Measurements from ENCODE around the gene THEMIS. TPM values are rescaled to one million over a fixed set of nuclear protein-coding genes. Genes with fewer than 3 reads are reported as not detected.
"Not testable (repeated sequence)": the region's sequence is repeated elsewhere in the genome, so short reads cannot be mapped to it uniquely, and the experiment has no call there.

Gene THEMIS
- total RNA-seq, 1 donor from 2014 or later: 0.41 TPM

DNA sequence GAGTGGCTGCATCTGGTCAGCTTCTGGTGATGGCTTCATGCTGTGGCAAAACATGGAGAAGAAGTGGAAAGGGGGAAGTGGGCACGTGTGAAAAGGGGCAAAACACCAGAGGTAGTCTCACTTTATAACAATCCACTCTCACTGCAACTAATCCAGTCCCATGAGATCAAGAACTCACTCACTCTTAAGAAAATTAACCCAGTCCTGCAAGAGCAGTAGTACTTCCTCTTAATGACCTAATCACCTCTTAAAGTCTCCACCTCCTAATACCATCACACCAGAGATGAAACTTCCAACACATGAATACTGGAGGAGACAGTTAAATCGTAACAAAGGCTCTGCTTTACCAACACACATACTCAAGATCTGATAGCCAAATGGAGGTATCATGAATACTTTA is 152.6 kb downstream of the THEMIS start:
- FAIRE-seq (no peak), DNase-seq (ENCODE audit: low spot score in 2 of 2) (no peak)

DNA sequence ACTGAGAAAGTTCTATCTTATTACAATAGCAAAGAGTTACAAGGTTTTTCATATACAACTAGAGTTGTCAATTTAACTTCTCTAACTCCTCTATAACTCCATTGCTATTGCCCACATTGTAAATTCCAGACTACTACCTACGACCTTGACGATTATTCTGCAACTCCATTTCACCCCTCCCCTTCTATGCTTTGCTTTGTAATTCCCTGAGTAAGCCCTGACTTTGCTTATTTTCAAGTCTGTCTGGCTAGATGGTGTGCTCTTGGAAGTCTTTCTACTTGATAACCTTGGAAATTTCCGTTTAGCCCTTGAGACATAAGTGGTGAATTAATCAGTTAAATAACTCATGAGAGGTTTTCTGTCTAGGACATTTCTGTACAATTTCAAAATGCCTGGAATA is 162.4 kb downstream of the THEMIS start:
- DNase-seq (ENCODE audit: low spot score in 2 of 2) (no peak), FAIRE-seq (no peak)

DNA sequence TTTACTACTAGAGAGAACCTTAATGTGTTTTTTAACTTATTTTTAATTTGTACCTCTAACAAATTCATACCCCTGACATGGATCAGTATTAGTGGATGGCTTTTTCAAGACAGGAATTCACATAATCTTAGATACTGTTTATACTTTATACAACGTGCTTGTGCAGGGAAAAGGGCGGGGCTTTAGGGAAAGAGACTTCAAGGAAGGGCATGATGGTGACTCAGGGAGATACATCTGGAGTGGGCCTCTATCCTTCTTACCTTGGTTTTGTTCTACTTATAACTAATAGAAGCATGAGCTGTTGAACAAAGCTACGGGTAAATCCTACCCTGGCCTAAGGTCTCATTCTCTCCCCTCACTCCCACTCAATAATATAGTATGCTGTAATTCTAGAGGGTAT is 163.1 kb downstream of the THEMIS start:
- FAIRE-seq: no peak

DNA sequence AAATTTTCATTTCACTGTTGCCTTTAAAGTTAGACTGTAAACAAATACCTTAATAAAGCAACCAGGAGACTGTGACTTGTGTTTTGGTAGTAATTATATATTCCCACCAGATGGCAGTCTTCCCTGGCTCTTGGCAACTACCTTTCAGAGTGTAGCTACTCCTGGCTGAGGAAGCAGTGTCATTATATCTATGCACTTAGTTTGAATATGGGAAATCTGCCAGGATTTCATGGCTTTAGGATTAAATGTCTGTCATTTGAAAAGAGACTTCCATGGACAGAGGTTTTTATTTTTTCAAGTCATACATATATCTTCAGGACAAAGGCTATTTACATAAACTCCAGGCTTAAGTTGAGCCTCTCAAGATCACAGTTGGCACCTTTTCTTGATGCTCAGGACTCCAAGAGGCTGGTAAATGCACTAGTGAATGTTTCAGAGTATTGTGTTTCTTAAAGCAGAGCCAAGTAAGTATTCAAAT is 163.8 kb downstream of the THEMIS start:
- FAIRE-seq: peak; percentile 86
- peak; percentile 3 to 30 for DNase-seq (ENCODE audit: low spot score in 2 of 2)

More for the DNA sequence above, 163.1 kb downstream of the THEMIS start:
- DNase-seq (ENCODE audit: low spot score in 2 of 2): no peak

DNA sequence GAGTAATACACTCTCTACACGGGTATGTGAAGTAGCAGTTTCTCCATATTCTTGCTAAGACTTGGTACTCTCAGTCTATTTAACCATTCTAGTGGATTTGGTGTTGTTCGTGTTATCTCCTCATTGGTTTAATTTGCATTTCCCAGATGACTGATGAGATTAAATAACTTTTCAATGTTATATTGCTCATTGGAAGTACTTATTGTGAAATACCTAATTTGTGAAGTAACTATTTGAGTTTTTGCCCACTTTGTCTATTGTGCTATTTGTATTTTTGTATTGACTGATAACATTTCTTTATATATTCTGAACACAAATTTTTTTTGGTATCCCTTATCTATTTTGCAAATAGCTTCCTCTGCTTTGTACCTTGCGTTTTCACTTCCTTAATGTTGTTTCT is 167.9 kb downstream of the THEMIS start:
- FAIRE-seq (no peak), DNase-seq (ENCODE audit: low spot score in 2 of 2) (no peak)

DNA sequence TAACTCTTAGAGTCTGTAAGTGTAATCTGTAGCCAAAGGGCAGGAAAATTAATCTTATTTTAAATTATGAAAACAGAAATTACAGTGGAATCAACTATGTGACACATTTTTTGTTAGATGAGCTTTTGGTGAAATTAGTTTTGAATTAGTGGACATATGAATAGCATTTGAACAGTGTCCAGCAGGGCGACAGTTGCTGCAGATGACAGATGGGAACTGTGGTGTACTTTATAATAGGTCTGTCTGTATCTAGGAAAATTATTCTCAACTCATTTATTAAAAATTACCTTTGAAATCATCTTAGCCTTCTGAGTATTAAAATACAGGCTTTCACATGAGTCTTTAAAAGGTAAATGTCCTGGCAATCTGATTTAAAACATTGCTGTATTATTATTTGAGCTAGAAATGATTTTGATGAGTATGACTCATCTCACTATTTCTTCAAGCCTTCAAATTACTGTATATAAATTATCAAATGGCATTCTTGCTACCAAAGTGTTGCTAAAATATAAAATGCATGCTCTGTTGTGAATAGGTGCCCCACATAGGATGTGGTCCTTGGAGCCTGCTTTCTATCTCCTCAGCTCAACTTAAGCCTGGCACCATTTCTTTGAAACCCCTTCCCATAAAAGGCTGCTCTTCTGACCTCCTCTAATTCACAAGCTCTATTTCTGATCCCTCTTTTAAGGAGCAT is 173.5 kb downstream of the THEMIS start:
- DNase-seq (ENCODE audit: low spot score in 2 of 2): no peak
- FAIRE-seq: no peak

DNA sequence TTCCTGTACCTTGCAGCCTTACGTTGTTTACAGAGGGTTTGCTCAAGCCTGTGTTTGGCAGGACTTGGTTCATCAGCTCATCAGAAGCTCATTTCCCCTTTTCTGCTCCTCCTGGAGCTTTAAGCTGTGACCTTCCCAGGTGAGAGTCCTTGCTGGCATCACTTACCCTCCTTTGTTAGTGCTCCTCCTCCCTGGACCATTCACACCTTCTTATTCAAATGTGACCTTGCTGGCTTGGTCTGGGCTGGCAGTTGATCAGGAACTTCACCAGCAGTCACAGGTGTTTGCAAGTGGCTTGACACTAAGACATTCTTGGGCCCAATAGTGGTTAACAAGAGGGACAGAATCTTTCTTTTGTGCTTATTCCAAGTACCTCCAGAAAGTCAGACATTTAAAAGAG is 175.0 kb downstream of the THEMIS start:
- DNase-seq (ENCODE audit: low spot score in 2 of 2): no peak

DNA sequence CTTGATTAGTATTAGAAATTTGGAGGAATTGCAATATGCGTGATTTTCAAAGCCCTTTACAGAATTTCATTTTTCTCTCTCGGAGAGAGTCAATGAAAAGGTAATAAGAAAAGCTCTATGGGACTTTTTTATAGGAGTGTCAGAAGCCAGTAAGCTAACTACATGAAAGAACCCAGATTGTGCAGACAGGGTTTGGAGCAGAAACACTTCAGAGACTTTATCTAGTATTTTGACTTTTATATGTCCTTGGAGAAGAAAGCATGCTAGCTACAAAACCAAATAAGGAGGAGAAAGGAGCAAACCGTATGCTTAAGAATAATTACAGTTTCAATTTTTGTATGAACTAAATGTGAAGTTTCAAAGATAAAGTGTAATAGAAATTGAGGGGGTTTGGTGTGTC is 182.2 kb downstream of the THEMIS start:
- FAIRE-seq (no peak), DNase-seq (ENCODE audit: low spot score in 2 of 2) (no peak)

More for the DNA sequence above, 175.0 kb downstream of the THEMIS start:
- no peak for FAIRE-seq

DNA sequence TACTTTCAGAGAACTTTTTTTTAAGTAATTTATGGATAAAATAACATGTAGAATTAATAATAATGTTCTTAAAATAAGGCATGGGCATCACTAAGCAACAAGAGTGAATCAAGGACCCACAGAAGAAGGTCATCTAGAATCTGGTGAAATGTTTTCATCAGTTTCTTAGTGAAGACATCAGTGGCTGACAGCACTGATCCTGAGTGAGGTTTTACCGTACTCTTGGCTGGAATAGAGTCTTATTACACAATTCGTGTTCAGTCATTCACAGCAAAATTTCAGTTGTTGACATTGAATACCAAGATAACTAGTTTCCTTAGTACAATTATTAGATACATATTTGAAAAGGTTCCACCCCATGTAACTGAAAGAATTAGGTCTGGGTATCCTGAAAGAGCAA is 183.5 kb downstream of the THEMIS start:
- no peak for DNase-seq (ENCODE audit: low spot score in 2 of 2)
- FAIRE-seq: no peak

DNA sequence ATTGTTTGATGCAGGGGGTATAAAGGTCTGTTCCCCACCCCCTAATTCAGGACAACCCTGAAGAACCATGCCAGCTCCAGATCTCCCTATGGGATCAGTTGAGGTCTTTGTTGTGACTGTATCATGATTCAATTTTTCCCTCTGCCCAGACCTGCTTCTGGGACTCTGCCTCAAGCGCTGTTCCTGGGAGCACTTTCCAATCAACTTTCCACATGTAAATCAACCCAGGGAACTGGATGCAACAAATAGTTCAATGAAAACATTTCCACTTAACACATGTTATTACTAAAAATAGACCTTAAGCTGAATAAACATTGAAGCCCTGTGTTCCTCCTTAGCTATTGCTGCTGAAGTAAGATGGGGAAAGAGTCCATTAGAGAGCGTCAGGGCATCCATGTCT is 184.4 kb downstream of the THEMIS start:
- DNase-seq (ENCODE audit: low spot score in 2 of 2): no peak
- FAIRE-seq: no peak

DNA sequence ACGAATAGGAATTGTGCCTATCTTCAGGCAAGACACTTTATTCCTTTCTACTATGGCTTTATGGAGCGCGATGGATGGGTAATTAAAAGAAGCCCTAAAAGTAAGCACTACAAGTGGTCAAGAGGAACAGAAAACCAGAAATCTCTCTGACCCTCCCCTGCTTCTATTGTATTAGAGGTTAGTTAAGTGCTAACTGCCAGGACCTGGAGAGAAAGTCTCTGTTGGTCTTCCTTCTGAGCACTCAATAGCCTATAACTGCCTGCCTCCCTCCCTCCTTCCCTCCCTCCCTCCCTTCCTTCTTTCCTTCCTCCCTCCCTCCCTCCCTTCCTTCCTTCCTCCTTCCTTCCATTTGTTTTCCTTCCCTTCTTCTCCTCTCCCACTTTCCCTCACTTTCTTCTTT is 190.2 kb downstream of the THEMIS start:
- no peak for DNase-seq (ENCODE audit: low spot score in 2 of 2)
- no peak for FAIRE-seq

DNA sequence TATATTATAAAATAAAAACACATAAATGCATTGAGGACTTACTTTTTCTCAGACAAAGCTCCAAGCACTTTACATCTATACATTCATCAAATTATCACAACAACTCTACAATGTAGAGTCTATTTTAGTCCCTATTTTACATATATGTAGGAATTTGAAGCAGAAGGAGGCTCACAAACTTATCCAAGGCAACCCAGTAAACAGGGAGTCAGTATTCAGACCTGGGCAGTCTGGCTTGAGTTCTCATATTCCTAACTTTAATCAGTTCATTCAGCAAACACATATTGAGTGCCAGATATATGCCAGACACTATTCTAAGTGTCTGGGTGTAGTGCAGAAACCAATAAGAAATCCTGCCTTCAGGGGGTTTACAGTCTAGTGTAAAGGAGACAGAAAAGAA is 194.6 kb downstream of the THEMIS start:
- DNase-seq (ENCODE audit: low spot score in 2 of 2) (no peak), FAIRE-seq (no peak)

DNA sequence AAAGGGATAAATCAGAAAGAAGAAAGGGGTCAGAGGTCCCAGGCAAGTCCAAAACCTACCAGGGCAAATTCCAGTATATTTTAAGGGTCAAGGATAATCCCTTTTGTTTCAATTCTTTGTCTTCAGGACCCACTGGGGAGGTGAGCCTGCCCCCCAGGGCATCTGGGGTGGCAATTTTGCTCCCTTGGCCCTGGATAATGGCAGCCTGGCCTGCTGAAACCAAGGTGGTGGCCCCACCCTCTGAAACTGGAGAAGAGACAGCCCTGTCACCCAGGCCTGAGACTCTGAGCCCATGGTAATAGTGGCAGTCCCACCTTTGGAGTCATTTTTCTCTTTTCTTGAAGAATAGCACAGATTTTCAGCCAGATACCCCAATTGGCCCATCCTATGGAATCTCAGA is 205.8 kb downstream of the THEMIS start:
- DNase-seq (ENCODE audit: low spot score in 2 of 2) (no peak), FAIRE-seq (no peak)

DNA sequence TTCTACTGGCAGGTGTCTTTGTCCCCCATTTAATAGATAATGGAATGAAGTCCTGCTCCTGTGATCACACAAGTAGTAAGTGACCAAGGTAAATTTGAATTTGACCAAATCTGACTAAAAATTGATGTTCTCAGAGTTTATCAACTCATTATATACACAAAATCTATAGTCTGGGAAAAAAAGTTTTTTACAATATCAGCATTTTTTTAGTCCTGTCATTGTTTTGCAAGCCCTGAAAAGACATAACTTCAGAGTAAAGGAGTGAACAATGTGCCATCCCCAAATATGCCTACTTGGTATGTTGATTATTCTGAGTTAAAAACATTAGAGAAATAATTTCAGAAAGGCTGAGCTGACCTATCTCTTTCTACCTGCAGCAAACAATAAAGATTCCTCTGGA is 209.7 kb downstream of the THEMIS start:
- FAIRE-seq (no peak), DNase-seq (ENCODE audit: low spot score in 2 of 2) (no peak)

DNA sequence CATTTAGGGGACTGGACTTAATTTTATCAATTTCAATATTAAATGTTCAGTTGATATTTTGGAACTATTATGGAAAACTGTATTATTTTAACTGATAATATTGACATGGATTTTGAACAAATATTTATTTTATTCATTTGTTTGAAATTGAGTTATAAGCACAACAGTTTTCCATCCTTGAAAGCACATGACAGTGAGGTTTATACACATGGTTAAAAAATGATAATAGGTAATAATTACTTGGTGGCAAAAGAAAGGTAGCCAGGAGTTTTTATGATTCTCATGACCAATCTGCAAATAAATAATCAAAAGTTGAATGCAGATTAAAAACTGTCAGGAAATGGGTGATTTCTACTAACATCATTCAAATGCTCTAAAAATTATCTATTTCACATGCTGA is 210.3 kb downstream of the THEMIS start:
- FAIRE-seq (peak; percentile 8), DNase-seq (ENCODE audit: low spot score in 2 of 2) (no peak)

DNA sequence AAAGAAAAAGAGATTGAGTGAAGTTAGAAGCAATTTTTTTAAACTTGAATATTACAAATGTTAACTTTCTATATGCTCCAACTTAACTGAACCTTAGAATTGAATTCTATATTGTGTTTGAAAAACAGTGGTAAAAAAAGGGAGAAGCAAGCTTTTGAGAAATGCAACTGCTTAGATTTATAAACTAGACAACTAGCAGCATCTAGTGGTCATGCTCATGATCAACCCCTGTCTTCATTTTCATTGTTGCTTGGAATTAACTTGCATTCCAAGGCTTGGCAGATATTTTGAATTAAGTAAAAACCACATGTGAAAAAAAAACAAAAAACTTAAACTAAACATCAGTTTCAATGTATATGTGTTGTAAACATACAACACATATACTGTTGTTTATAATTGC is 210.8 kb downstream of the THEMIS start:
- FAIRE-seq: peak; percentile 70
- DNase-seq (ENCODE audit: low spot score in 2 of 2): peak in 1 of 2 donors; percentile 4

DNA sequence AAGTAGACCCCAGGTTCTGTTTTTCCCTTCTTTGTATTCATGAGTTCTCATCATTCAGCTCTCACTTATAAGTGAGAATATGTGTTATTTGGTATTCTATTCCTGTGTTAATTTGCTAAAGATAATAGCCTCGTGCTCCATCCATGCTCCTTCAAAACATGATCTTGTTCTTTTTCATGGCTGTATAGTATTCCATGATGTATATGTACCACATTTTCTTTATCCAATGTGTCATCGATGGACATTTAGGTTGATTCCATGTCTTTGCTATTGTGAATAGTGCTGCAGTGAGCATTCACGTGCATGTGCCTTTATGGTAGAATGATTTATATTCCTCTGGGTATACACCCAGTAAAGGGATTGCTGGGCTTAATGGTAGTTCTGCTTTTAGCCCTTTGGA is 213.4 kb downstream of the THEMIS start:
- FAIRE-seq; DNase-seq (ENCODE audit: low spot score in 2 of 2): not testable (repeated sequence)

DNA sequence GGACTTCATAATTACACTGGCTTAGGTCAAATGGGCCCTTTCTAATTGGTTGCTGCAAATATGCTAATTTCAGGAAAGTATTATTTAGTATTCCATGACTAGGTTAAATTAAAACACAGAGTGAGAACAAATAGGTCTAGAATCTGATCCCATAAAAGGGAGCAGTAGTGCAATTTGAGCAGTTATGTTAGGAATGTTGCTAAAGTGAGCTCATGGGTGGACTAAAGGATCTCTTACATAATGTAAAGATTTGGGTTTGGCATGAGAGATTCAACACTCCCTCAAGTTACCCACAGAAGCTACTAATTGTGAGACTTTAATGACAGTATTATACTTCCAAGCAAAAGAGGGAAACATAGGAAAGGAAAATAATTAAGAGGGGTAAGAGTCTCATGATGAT is 214.8 kb downstream of the THEMIS start:
- FAIRE-seq: no peak
- DNase-seq (ENCODE audit: low spot score in 2 of 2): no peak

DNA sequence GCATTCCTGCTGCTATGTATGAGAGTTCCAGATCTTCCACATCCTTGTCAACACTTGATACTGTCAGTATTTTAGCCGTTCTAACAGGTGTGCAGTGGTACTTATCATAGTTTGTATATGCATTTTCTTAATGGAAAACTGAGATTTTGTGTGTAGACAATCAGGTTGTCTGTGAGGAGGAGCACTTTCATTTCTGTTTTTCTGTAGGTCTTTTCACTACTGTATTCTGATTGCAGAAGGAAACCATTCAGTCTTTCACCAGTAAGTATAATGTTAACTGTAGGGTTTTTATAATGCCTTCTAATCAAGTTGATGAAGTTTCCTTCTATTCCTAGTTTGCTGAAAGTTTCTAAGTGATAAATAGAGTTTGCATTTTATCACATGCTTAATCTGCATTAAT is 216.4 kb downstream of the THEMIS start:
- FAIRE-seq: no peak

More for the DNA sequence above, 216.4 kb downstream of the THEMIS start:
- DNase-seq (ENCODE audit: low spot score in 2 of 2): no peak
